Fibroblast of villous mesenchyme (primary cell): ENCODE measurements around the gene MRPS14. TPM values are rescaled to one million over a fixed set of nuclear protein-coding genes. Genes with fewer than 3 reads are reported as not detected.
"Not testable (repeated sequence)": the region's sequence is repeated elsewhere in the genome, so short reads cannot be mapped to it uniquely, and the experiment has no call there.

Experiments used
- DNase-seq: peaks from one replicate; pipeline ENCODE4 v3.0.0-alpha.2; 2010; ENCODE audit warnings: low read depth
- H3K4me3 ChIP-seq: 2 replicates; pipeline ENCODE4 v1.5.1; 2011; ENCODE audit warnings: low read depth, mild to moderate bottlenecking, low read length
- total RNA-seq: library from RNA; depleted of rRNA; stranded (reverse); fragments of >200 nt; gene quantifications from 2 replicates; pipeline ENCODE4 v1.2.3, GENCODE V29; 2012
- TF ChIP-seq, protein P1 (sequence below): IDR thresholded peaks from 2 replicates; pipeline ENCODE4 v1.5.1; 2012; ENCODE audit warnings: low read depth, mild to moderate bottlenecking, low read length; ENCODE audit not compliant: insufficient read depth

MRPS14 gene
- total RNA-seq, 1 donor, result 25.9 TPM

DNA sequence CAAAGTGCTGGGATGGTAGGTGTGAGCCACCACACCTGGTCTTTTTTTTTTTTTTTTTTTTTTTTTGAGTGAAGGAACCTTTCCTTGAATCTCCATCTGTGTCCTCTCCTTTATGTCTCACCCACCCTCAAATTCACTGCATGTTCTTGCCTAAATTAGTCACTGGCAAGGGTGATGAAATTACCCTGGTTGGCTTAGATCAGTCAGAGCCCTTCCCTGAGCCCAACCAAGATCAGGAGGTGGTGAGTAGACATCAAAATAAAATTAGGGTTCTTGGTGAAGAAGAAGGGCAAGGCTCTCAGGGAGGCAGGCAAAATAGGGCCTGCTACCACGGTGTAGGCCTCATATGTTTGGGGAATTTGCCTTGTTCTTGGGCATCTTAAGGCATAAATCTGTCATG lies 39.1 kb upstream of the MRPS14 start:
- DNase-seq, result no peak
- TF ChIP-seq, protein P1, sequence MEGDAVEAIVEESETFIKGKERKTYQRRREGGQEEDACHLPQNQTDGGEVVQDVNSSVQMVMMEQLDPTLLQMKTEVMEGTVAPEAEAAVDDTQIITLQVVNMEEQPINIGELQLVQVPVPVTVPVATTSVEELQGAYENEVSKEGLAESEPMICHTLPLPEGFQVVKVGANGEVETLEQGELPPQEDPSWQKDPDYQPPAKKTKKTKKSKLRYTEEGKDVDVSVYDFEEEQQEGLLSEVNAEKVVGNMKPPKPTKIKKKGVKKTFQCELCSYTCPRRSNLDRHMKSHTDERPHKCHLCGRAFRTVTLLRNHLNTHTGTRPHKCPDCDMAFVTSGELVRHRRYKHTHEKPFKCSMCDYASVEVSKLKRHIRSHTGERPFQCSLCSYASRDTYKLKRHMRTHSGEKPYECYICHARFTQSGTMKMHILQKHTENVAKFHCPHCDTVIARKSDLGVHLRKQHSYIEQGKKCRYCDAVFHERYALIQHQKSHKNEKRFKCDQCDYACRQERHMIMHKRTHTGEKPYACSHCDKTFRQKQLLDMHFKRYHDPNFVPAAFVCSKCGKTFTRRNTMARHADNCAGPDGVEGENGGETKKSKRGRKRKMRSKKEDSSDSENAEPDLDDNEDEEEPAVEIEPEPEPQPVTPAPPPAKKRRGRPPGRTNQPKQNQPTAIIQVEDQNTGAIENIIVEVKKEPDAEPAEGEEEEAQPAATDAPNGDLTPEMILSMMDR, result no peak
- H3K4me3 ChIP-seq, result no peak overlapping the region

DNA sequence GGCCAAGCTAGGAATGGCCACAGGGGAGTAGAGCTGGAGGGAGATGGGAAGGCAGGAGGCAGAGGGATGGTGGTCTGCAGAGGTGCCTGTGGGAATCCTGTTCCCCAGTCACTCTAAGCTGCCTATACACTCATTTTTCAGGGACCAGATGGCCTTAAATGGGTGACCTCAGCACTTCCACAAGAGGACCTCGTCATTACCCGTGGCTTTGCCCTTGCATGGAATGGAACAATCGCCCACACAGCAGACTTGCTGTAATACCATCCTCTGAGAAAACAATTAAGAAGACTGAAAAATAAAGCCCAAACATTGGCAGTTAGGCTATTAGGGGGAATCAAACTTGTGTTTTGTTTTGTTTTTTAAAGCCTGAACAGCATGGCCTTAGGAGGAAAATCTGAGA lies 31.5 kb upstream of the MRPS14 start:
- TF ChIP-seq, protein P1, result no peak
- no peak for DNase-seq
- H3K4me3 ChIP-seq, result no peak overlapping the region

DNA sequence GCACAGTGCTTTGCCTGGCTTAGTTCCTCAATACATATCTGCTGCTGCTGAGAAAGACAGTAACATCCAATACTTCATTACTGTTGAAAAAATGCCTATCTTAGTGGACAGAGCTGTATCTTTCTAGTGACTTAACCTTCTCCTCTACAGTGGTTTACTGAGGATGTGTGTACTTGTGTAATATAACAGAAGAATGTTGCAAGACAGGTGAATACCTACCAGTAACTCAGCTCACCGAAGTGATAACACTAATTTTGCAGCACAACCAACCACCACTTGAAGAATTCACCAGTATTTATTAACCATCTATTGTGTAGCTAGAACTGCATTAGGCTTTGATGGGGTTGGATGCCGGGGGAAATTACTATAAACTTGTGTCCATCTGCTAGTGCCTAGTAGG lies 27.8 kb upstream of the MRPS14 start:
- DNase-seq, result no peak
- TF ChIP-seq, protein P1, result no peak
- H3K4me3 ChIP-seq, result no peak overlapping the region

DNA sequence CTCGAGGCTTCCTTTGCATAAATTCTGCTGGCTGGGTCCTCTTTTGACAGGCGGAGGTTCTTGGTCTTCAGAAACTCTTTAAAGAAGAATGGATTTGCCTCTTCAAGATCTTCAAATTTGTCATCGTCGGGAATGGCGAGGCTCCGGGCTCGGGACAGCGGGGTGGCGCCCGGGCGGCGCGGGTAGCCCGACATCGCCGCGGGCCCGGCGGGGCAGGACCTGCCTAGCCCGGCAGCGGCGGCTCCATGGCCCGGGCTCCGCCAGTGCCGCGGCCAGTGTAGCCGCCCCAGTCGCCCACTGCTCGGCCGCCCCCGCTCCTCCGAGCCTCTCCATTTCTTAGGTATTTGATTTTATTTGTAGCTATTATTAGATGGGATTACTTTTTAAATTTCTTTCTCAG lies 22.3 kb upstream of the MRPS14 start:
- TF ChIP-seq, protein P1, result no peak
- no peak overlapping the region for H3K4me3 ChIP-seq
- DNase-seq, result no peak

DNA sequence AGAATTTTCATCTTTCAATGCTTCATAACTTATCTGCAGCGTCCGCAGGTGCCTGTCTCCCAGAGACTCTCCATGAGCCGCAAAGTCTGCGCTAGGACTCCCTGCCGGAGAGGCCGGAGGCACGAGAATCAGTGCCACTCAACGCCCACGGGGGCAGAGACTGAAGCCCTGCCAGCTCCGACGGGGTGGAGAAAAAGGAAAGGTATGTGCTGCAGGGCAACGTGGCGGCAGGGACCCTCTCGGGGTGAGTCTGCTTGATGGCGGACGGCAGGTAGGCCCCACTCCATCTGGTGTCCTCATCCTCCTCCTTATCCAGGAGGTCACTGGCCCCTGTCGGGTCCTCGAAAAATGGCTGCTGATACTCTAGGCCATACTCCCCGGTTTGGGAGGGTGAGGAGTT lies 21.9 kb upstream of the MRPS14 start:
- no peak overlapping the region for H3K4me3 ChIP-seq
- TF ChIP-seq, protein P1, result no peak
- DNase-seq, result no peak

DNA sequence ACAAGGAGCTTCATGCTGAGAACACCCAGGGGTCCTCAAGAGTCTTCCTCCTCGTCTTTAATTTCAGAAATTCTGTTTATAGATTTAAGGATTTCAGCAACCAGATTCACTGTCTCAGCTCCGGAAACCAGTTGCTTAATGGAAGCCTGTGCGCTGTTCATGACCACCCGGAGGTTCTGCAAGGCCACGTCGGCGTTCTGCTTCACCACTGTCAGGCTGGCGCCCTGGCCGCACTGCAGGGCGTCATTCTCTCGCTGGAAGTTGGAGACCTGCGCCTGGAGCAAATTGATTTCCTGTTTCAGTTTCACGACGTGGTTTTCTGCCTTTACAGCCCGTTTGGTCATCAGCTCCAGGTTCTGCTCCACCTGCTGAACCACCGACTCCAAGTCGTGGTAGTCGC lies 21.4 kb upstream of the MRPS14 start:
- H3K4me3 ChIP-seq, result not testable (repeated sequence)

DNA sequence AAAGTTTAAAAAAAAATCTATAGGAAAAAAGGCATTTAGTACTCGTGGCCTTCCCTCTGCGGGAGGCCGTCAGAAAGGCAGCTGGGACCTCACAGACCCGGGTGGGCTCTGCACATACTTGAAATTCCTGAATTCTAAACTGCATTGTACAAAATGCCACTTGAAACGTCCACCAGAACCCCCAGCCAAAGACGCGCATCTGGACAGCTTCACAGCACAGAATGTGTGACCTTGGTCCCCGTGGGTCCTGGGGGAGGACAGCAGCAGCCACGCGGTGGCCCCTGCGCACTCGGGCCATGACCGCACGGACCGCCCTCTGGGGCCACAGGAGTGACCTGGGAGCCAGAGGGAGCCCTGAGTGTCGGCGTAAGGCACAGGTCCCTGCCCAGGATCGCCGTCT lies 20.6 kb upstream of the MRPS14 start:
- H3K4me3 ChIP-seq, result no peak overlapping the region
- TF ChIP-seq, protein P1, result no peak
- DNase-seq, result no peak

More for the DNA sequence above, 21.4 kb upstream of the MRPS14 start:
- not testable (repeated sequence) for DNase-seq
